Cardiac fibroblast (primary cell): Measurements from ENCODE around the gene ZNF208.
A peak's percentile ranks its signal among the peaks of the same experiment; 100 is the strongest.
"Not testable (repeated sequence)": the region's sequence is repeated elsewhere in the genome, so short reads cannot be mapped to it uniquely, and the experiment has no call there.

Experiments
- DNase-seq, 2 donors: peaks; one replicate each; pipeline versions ENCODE4 v3.0.0 to v3.0.0-alpha.2; 2010; ENCODE audit warnings: low read depth in 2 of 2
- H3K4me3 ChIP-seq, 2 donors: replicated peaks in 1 of 2; 1 replicate in 1 of 2; 2 replicates in 1 of 2; pipeline ENCODE4 v1.5.1; 2011; ENCODE audit warnings: low read depth in 2 of 2, low read length in 2 of 2, mild to moderate bottlenecking in 2 of 2, moderate library complexity in 1 of 2
- TF ChIP-seq, protein P1 (sequence below): IDR thresholded peaks from one replicate; pipeline ENCODE4 v1.5.1; 2011; ENCODE audit warnings: low read depth, mild to moderate bottlenecking, low read length, inconsistent platforms

The ZNF208 gene

DNA sequence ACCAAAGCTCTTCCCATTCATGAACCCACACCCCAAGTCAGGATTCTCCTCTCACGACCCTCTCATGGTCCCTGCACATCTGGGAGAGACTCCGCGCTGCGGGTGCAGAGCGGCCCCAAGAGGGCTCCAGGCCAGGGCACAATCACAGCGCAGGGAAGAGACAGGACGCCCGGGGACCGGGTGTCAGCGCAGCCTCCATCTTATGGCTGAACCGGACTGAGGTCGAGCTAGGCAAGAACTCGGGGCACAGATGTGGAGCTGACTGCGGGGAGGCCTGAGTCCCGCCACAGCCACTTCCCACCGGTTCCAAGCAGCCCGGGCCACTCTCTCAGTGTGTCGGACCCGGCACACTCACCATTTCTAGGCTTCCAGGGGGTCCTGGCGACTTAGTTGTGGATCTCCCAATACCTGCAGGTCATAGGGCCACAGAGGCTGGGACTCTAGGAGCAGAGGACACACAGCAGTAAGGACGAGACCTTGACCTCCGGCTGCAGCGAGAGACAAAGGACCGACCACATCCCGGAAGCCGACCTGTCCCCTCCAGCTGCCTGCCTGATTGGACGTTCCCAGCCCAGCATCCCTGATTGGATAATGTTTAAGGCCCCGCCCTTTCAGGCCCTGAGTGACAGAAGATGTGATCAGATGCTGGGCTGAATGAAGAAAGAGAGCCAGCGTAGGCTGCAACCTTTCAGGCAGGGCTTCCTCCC is at the start of gene ZNF208:
TSS of gene ZNF208 (minus strand) at position 507 of the 707 bp plus-strand sequence. CDS start at position 358, 149 bp downstream.
- DNase-seq, result peak in 1 of 2 donors; percentile 7

DNA sequence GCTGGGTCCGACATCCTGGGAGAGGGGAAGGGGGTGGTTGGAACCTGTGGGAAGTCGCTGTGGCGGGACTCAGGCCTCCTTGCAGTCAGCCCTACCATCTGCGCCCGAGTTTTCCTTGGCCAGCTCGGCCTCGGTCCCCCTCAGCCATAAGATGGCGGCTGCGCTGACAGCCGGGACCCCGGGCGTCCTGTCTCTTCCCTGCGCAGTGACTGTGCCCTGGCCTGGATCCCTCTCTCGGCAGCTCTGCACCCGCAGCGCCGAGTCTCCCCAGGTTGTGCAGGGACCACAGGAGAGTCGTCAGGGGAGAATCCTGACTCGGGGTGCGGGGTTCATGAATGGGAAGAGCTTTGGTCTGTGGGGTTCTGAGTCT is 41.9 kb upstream of the ZNF208 start:
- no peak for DNase-seq
- H3K4me3 ChIP-seq, result peak overlapping the region; percentile 33 to 59
- TF ChIP-seq, protein P1, sequence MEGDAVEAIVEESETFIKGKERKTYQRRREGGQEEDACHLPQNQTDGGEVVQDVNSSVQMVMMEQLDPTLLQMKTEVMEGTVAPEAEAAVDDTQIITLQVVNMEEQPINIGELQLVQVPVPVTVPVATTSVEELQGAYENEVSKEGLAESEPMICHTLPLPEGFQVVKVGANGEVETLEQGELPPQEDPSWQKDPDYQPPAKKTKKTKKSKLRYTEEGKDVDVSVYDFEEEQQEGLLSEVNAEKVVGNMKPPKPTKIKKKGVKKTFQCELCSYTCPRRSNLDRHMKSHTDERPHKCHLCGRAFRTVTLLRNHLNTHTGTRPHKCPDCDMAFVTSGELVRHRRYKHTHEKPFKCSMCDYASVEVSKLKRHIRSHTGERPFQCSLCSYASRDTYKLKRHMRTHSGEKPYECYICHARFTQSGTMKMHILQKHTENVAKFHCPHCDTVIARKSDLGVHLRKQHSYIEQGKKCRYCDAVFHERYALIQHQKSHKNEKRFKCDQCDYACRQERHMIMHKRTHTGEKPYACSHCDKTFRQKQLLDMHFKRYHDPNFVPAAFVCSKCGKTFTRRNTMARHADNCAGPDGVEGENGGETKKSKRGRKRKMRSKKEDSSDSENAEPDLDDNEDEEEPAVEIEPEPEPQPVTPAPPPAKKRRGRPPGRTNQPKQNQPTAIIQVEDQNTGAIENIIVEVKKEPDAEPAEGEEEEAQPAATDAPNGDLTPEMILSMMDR, result no peak

More for the DNA sequence above, at the start of gene ZNF208:
- peak within 1 kb of the TSS in 1 of 2 donors; percentile 14 for H3K4me3 ChIP-seq

DNA sequence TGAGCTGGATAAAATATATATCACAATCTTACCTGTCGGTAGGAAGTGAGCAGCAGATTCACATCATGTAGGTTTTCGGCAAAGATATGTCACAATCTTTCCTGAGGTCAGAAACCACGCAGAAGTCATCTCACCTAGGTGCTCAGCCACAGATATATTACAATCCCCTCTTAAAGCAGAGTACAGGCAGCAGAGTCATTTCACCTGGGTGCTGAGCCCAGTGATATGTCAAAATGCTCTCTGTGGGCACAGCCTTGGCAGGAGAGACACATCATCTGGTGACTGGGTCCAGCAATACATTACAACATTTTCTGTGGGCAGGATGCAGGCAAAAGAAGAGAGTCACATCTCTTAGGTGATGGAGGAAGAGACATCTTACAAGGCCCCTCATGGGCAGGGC is 30.4 kb upstream of the ZNF208 start:
- DNase-seq, H3K4me3 ChIP-seq: not testable (repeated sequence)

DNA sequence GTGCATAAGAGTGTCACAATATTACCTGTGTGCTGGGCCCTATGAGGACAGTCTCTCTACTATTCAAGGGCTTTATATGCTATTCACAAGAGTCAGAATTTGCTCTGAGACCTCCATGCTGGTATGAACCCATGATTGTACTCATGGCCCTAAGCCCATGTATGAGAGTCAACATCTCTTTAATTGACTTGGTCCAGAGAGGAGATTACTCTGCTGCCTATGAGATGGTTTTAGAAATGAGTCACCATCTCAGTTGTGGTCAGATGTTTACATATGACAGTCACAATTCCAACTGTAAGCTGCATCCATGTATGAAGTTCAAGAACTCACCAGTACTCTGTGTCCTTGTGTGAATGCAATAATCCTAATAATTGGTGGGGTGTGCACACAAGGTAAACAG is 19.9 kb upstream of the ZNF208 start:
- no peak for DNase-seq
- H3K4me3 ChIP-seq, result no peak overlapping the region
- TF ChIP-seq, protein P1, result no peak

DNA sequence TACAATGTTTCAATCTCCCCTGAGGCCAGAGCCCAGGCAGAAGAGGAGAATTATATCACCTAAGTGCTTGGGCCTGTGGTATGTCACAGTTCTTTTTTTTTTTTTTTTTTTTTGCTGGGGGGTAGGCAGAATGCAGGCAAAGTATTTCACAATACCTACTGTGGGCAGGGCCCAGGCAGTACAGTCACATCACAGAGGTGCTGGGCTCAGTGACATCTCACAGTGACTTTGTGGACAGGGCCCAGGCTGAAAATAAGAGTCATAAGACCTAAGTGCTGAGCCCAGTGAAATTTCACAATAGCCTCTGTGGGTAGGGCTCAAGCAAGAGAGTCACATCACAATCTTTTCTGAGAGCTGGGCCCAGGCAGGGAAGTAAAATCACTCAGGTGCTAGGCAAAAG is 15.9 kb upstream of the ZNF208 start:
- TF ChIP-seq, protein P1, result no peak
- no peak for DNase-seq

DNA sequence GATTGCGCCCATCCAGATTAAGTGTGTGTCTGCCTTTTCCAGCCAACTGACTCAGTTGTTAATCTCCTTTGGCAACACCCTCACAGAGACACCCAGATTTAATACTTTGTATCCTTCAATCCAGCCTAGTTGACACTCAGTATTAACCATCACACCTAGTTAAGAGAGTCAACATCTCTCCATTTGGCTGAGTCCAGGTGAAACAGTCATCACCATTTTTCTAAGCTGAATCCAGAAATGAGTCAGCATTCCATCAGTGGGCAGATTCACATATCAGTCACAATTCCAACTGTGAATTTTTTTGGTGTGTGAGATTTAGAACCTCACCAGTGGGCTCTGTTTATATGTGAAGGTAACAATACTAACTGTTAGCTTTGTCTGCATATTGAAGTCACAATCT is 14.8 kb upstream of the ZNF208 start:
- not testable (repeated sequence) for H3K4me3 ChIP-seq, DNase-seq

More for the DNA sequence above, 15.9 kb upstream of the ZNF208 start:
- no peak overlapping the region for H3K4me3 ChIP-seq

DNA sequence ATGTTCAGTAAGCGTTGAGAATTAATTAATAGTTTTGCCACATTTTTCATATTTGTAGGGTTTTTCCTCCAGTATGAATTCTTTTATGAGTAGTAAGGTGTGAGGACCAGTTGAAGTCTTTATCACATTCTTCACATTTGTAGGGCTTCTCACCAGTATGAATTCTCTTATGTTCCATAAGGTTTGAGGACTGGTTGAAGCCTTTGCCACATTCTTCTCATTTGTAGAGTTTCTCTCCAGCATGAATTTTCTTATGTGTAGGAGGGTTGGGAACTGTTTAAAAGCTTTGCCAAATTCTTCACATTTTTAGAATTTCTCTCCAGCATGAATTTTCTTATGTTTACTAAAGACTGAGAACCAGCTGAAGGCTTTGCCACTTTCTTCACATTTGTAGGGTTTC is 40.3 kb downstream of the ZNF208 start:
- no peak overlapping the region for H3K4me3 ChIP-seq
- TF ChIP-seq, protein P1, result no peak
- DNase-seq, result no peak

DNA sequence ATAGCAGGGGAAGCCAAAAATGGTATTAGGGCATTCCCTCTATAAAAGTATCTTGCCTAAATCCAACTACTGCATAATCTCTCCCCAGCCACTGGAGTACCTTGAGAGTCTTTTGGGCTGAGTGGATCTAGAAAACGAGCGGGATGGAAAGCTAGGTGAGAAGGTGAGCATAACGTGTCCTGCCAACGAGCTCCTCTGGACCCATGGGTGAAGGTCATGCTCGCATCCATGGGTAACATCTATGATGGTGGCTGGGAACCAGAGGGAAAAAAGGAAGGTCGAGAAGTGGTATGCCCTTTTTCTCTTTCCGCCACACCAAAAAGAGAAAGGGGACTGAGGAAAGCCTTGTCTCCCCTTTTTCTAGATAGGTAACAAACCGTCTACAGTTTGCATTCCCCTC is 63.0 kb downstream of the ZNF208 start:
- H3K4me3 ChIP-seq, result no peak overlapping the region
- TF ChIP-seq, protein P1, result no peak
- DNase-seq, result peak; percentile 2 to 11
